Psoas muscle (tissue), 8 donors: Measurements from ENCODE around the gene TCFL5. TPM values are rescaled to one million over a fixed set of nuclear protein-coding genes. Genes with fewer than 3 reads are reported as not detected.

Source experiments
- ATAC-seq, 4 donors: fragments of 200-7000 bp; cut with Tn5 transposase; one replicate each; pipeline ENCODE4 v1.9.1; 2020; ENCODE audit warnings: moderate library complexity in 3 of 4, mild to moderate bottlenecking in 2 of 4
- DNase-seq, 2 donors: peaks; one replicate each; pipeline ENCODE4 v3.0.0-alpha.2; 2020
- H3K27ac ChIP-seq: fragments of 200-600 bp; one replicate; pipeline ENCODE4 v1.8.0; 2022
- H3K27me3 ChIP-seq, 3 donors: fragments of 200-600 bp in 1 of 3; one replicate each; pipeline versions ENCODE4 v1.6.1 to v1.8.0; 2013 to 2022; ENCODE audit warnings: low read length in 2 of 3, mild to moderate bottlenecking in 2 of 3, moderate library complexity in 1 of 3; ENCODE audit not compliant: insufficient read depth in 3 of 3
- H3K36me3 ChIP-seq, 2 donors: fragments of 200-600 bp in 1 of 2; one replicate each; pipeline versions ENCODE4 v1.6.1 to v1.8.0; 2013 to 2022; ENCODE audit warnings: low read depth in 1 of 2, mild to moderate bottlenecking in 1 of 2, moderate library complexity in 1 of 2; ENCODE audit not compliant: insufficient read depth in 1 of 2
- H3K4me1 ChIP-seq: fragments of 200-600 bp; one replicate; pipeline ENCODE4 v1.8.0; 2022
- H3K4me3 ChIP-seq: fragments of 200-600 bp; one replicate; pipeline ENCODE4 v1.8.0; 2022; ENCODE audit warnings: mild to moderate bottlenecking
- H3K9me3 ChIP-seq: fragments of 200-600 bp; one replicate; pipeline ENCODE4 v1.8.0; 2022
- CTCF ChIP-seq: fragments of 200-600 bp; IDR thresholded peaks from one replicate; pipeline ENCODE4 v1.8.0; 2022; ENCODE audit warnings: antibody characterized with exemption
- WGBS, 3 donors: extraction: QIAGEN DNeasy Blood & Tissue Kit; methylation state at CpG; one replicate each; pipeline versions ENCODE4 v1.1.6 to v1.1.7; 2013; 5-methylcytosine and 5-hydroxymethylcytosine counted together
- intact Hi-C, 2 donors: fragments of 100-400 bp; cut with DNase I; formaldehyde crosslinking; loops; one replicate each; pipeline versions ENCODE4 v1.11.0 to v1.14.2; 2022
- polyA plus RNA-seq, 3 donors: library from polyadenylated mRNA; stranded (reverse); fragments of 200-250 nt; gene quantifications; one replicate each; pipeline ENCODE4 v1.2.3, GENCODE V29; 2013
- total RNA-seq, 4 donors: library from RNA; stranded (reverse); fragmentation: NEBNext Ultra II Directional in 2 of 4; extraction: Animal tissue kit (Norgen Biotek cat#: 25700) in 2 of 4; gene quantifications; one replicate each; pipeline versions ENCODE4 v1.2.1 to v1.2.4, GENCODE V29; 2021 to 2023
- donor health status: healthy with polysubstance abuse.
- donor health status: DM: no; HTN: no; CAD: no; lungs with moderate emphysema.
- donor health status: Bipolar disorder and iron deficiency.
- donor health status: healthy.
- donor health status: DM: yes; HTN: yes; CAD: no.
- donor health status: DM: no; HTN: no; CAD: no.
- donor health status: DM: no; HTN: no; CAD: no.
- donor health status: DM: yes; HTN: yes; CAD: no.

Gene TCFL5
- total and polyA plus RNA-seq, 7 donors, result 2.3 to 5.2 (median 3.9) TPM

GRCh38 chr20:62813588-62813987 lies 48.0 kb downstream of the TCFL5 start:
- peaks cover 0 to 42% (median 30%) of the 10 kb centered on the region in 3 donors for H3K27me3 ChIP-seq
- H3K9me3 ChIP-seq, result no peaks in the 10 kb centered on the region
- no peak for ATAC-seq
- 82 to 88% (median 87%) methylated on average over 13 of the region's 13 CpGs for WGBS, 3 donors
- peaks cover 9% of the 10 kb centered on the region for H3K4me1 ChIP-seq
- H3K27ac ChIP-seq, result no peak overlapping the region
- DNase-seq, result no peak
- TF ChIP-seq CTCF, result no peak
- intact Hi-C loops, result no loop called here
- H3K4me3 ChIP-seq, result no peak overlapping the region
- H3K36me3 ChIP-seq, result peaks cover 0 to 48% of the 10 kb centered on the region in 2 donors

- H3K4me1 ChIP-seq, result peaks cover 10% of the 10 kb centered on the region
- no peak for ATAC-seq
- H3K27me3 ChIP-seq, result peaks cover 0 to 34% (median 23%) of the 10 kb centered on the region in 3 donors
- TF ChIP-seq CTCF, result no peak
- H3K36me3 ChIP-seq, result peaks cover 0 to 53% of the 10 kb centered on the region in 2 donors
- H3K4me3 ChIP-seq, result no peak overlapping the region
- DNase-seq, result no peak
- no peaks in the 10 kb centered on the region for H3K9me3 ChIP-seq
- WGBS, 3 donors, result 90 to 95% (median 92%) methylated on average over 8 to 11 of the region's 11 CpGs
- H3K27ac ChIP-seq, result no peak overlapping the region
- intact Hi-C loops, result no loop called here
Measured at GRCh38 chr20:62812907-62813200, 48.8 kb downstream of the TCFL5 start.

GRCh38 chr20:62812181-62812906 lies 49.3 kb downstream of the TCFL5 start:
- TF ChIP-seq CTCF, result no peak
- H3K36me3 ChIP-seq, result peaks cover 2 to 58% of the 10 kb centered on the region in 2 donors

DNA sequence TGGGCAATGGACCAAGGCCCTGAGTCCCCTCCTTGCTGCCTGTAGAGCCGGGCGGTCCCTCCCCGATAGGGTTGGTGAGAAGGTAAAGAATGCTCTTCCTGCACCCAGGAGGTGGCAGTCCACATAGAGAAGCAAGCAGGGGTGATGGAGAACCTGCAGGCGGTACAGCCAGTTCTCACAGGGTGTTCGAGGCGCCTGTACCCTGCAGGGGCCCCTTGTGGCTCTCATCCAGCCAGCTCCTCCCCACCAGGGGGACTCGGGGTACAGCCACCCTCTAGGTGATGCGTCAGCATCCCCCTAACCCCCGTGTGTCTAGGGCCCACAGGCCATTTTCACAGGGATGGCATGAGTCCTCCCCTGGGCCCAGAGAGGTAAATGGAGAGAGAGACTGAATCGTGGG lies 49.9 kb downstream of the TCFL5 start:
- ATAC-seq, result no peak
- WGBS, 3 donors, result 84 to 91% (median 91%) methylated on average over 10 of the region's 10 CpGs
- intact Hi-C loops, result no loop called here
- Histone ChIP-seq H3K9me3 (no peaks in the 10 kb centered on the region), H3K27ac (no peak overlapping the region), H3K36me3 (peaks cover 2 to 63% of the 10 kb centered on the region in 2 donors), H3K4me1 (peaks cover 11% of the 10 kb centered on the region), H3K27me3 (peaks cover 0 to 23% (median 14%) of the 10 kb centered on the region in 3 donors), H3K4me3 (no peak overlapping the region)
- TF ChIP-seq CTCF, result no peak
- no peak for DNase-seq

More at GRCh38 chr20:62812181-62812906, 49.3 kb downstream of the TCFL5 start:
- H3K4me3 ChIP-seq, result no peak overlapping the region
- H3K27ac ChIP-seq, result no peak overlapping the region
- peaks cover 11% of the 10 kb centered on the region for H3K4me1 ChIP-seq
- peaks cover 0 to 29% (median 18%) of the 10 kb centered on the region in 3 donors for H3K27me3 ChIP-seq
- intact Hi-C loops, result no loop called here
- no peaks in the 10 kb centered on the region for H3K9me3 ChIP-seq
- DNase-seq (no peak), ATAC-seq (no peak)
- WGBS, 3 donors, result 88 to 90% (median 90%) methylated on average over 38 to 43 of the region's 43 CpGs

GRCh38 chr20:62811320-62811719 lies 50.3 kb downstream of the TCFL5 start:
- peaks cover 2 to 63% of the 10 kb centered on the region in 2 donors for H3K36me3 ChIP-seq
- no peak overlapping the region for H3K27ac ChIP-seq
- no peak for ATAC-seq
- intact Hi-C loops, result no loop called here
- peaks cover 0 to 19% (median 13%) of the 10 kb centered on the region in 3 donors for H3K27me3 ChIP-seq
- DNase-seq, result no peak
- no peak for TF ChIP-seq CTCF
- no peak overlapping the region for H3K4me3 ChIP-seq
- no peaks in the 10 kb centered on the region for H3K9me3 ChIP-seq
- 92 to 96% (median 95%) methylated on average over 21 of the region's 21 CpGs for WGBS, 3 donors
- peaks cover 8% of the 10 kb centered on the region for H3K4me1 ChIP-seq
